CD4-positive, alpha-beta T cell (primary cell): ENCODE measurements around the gene MST1. TPM values are rescaled to one million over a fixed set of nuclear protein-coding genes. Genes with fewer than 3 reads are reported as not detected.

Experiments used
- ATAC-seq: fragments of 200-7000 bp; cut with Tn5 transposase; one replicate; pipeline ENCODE4 v1.10.0; 2022; ENCODE audit warnings: mild to moderate bottlenecking; ENCODE audit not compliant: poor library complexity
- CTCF ChIA-PET: fragments of 350-600 bp; sonication (Branson Sonifier 250); formaldehyde crosslinking; loops from one replicate; lab custom pipeline; 2021; ENCODE audit warnings: antibody characterized with exemption, inconsistent platforms; lab: Charles Lee
- POLR2A ChIA-PET: fragments of 350-600 bp; sonication (Branson Sonifier 250); formaldehyde crosslinking; loops from one replicate; lab custom pipeline; 2021; ENCODE audit warnings: antibody characterized with exemption, inconsistent platforms; lab: Charles Lee
- DNase-seq, 14 experiments: peaks; one replicate each; pipeline ENCODE4 v3.0.0-alpha.2; 2013 to 2020; ENCODE audit warnings: mixed read lengths in 2 of 14
- H3K27ac ChIP-seq, 2 donors: one replicate each; pipeline versions ENCODE4 v1.5.1 to v1.7.0; 2013; ENCODE audit warnings: low read length in 2 of 2, low read depth in 1 of 2, mild to moderate bottlenecking in 1 of 2
- H3K27me3 ChIP-seq, 2 experiments: 1 replicate in 1 of 2; 2 replicates in 1 of 2; pipeline versions ENCODE4 v1.6.1 to v1.7.0; 2013; ENCODE audit warnings: low read length in 2 of 2, control low read depth in 1 of 2, mild to moderate bottlenecking in 1 of 2, moderate library complexity in 1 of 2; ENCODE audit not compliant: insufficient read depth in 2 of 2, control insufficient read depth in 1 of 2
- H3K36me3 ChIP-seq: one replicate; pipeline ENCODE4 v1.6.1; 2013; ENCODE audit warnings: low read length, control low read depth; ENCODE audit not compliant: insufficient read depth
- H3K4me1 ChIP-seq: one replicate; pipeline ENCODE4 v1.6.1; 2013; ENCODE audit warnings: low read length, control low read depth; ENCODE audit not compliant: insufficient read depth
- H3K4me3 ChIP-seq: one replicate; pipeline ENCODE4 v1.5.1; 2013; ENCODE audit warnings: mild to moderate bottlenecking, low read length, moderate library complexity
- H3K9me3 ChIP-seq, 2 experiments: 1 replicate in 1 of 2; 2 replicates in 1 of 2; pipeline versions ENCODE4 v1.6.1 to v1.7.0; 2013; ENCODE audit warnings: low read length in 2 of 2, mild to moderate bottlenecking in 2 of 2, control low read depth in 1 of 2, moderate library complexity in 1 of 2; ENCODE audit not compliant: control insufficient read depth in 1 of 2, insufficient read depth in 1 of 2
- H3K27ac Mint-ChIP-seq: one replicate; pipeline ENCODE4 v1.8.0; 2020; ENCODE audit warnings: mixed read lengths
- H3K27me3 Mint-ChIP-seq: one replicate; pipeline ENCODE4 v1.8.0; 2021; ENCODE audit warnings: mixed read lengths
- H3K36me3 Mint-ChIP-seq: one replicate; pipeline ENCODE4 v1.8.0; 2021; ENCODE audit warnings: low read depth, mixed read lengths
- H3K4me1 Mint-ChIP-seq: one replicate; pipeline ENCODE4 v1.8.0; 2021; ENCODE audit warnings: low read depth, mixed read lengths
- H3K4me3 Mint-ChIP-seq: one replicate; pipeline ENCODE4 v1.8.0; 2020; ENCODE audit warnings: mild to moderate bottlenecking, mixed read lengths
- H3K9me3 Mint-ChIP-seq: one replicate; pipeline ENCODE4 v1.8.0; 2020; ENCODE audit warnings: mixed read lengths
- CTCF ChIP-seq: fragments of 200-600 bp; IDR thresholded peaks from one replicate; pipeline ENCODE4 v1.8.0; 2022; ENCODE audit warnings: antibody characterized with exemption, mild to moderate bottlenecking
- intact Hi-C, 2 experiments: fragments of 100-400 bp; cut with DNase I in 1 of 2; cut with micrococcal nuclease in 1 of 2; formaldehyde crosslinking; loops; one replicate each; pipeline versions ENCODE4 v1.15.1 to v1.9.0; 2023 to 2025; cut with DNase I, micrococcal nuclease
- total RNA-seq, 174 experiments: library from RNA in 2 of 174; stranded (reverse) in 2 of 174; gene quantifications; one replicate each; pipeline ENCODE4 v1.2.3 and lab custom pipeline; 2021 to 2026

The MST1 gene
- total RNA-seq, 2 experiments from 2014 or later, result 7.8 TPM

- Histone ChIP-seq H3K27me3 (no peaks in the 10 kb centered on the region), H3K4me3 (no peak overlapping the region), H3K4me1 (peaks cover 14% of the 10 kb centered on the region), H3K27ac (no peak overlapping the region), H3K36me3 (no peaks in the 10 kb centered on the region), H3K9me3 (no peaks in the 10 kb centered on the region)
- Mint-ChIP-seq H3K27me3 (no peaks in the 10 kb centered on the region), H3K4me1 (peaks cover 21% of the 10 kb centered on the region), H3K27ac (no peak overlapping the region), H3K4me3 (no peak overlapping the region), H3K36me3 (peaks cover 7% of the 10 kb centered on the region), H3K9me3 (no peaks in the 10 kb centered on the region)
- TF ChIP-seq CTCF, result no peak
- ATAC-seq (no peak), DNase-seq (no peak)
- ChIA-PET POLR2A (no interaction called here), CTCF (interaction anchor here (5.0 kb wide), 1 partner anchor 130 kb away, joined by 116 read pairs; no protein-coding TSS in a partner anchor)
- intact Hi-C loops, result no loop called here
Observed at GRCh38 chr3:49669352-49669751, 19.9 kb downstream of the MST1 start.

- Mint-ChIP-seq H3K4me1 (peaks cover 18% of the 10 kb centered on the region), H3K27me3 (no peaks in the 10 kb centered on the region), H3K4me3 (no peak overlapping the region), H3K27ac (no peak overlapping the region), H3K9me3 (no peaks in the 10 kb centered on the region), H3K36me3 (peaks cover 2% of the 10 kb centered on the region)
- no peak overlapping the region for H3K4me3 ChIP-seq
- H3K9me3 ChIP-seq, result no peaks in the 10 kb centered on the region
- ChIA-PET POLR2A (no interaction called here), CTCF (interaction anchor here (5.0 kb wide), 1 partner anchor 129 kb away, joined by 116 read pairs; no protein-coding TSS in a partner anchor)
- TF ChIP-seq CTCF, result no peak
- intact Hi-C loops, result no loop called here
- H3K27ac ChIP-seq, result no peak overlapping the region
- peaks cover 14% of the 10 kb centered on the region for H3K4me1 ChIP-seq
- no peaks in the 10 kb centered on the region for H3K27me3 ChIP-seq
- H3K36me3 ChIP-seq, result no peaks in the 10 kb centered on the region
- DNase-seq, result no peak
- no peak for ATAC-seq
Observed at GRCh38 chr3:49668861-49669260, 20.4 kb downstream of the MST1 start.

- Mint-ChIP-seq H3K4me1 (peaks cover 13% of the 10 kb centered on the region), H3K4me3 (no peak overlapping the region), H3K9me3 (no peaks in the 10 kb centered on the region), H3K36me3 (no peaks in the 10 kb centered on the region), H3K27ac (no peak overlapping the region), H3K27me3 (no peaks in the 10 kb centered on the region)
- H3K36me3 ChIP-seq, result no peaks in the 10 kb centered on the region
- peaks cover 10% of the 10 kb centered on the region for H3K4me1 ChIP-seq
- ATAC-seq (no peak), DNase-seq (no peak)
- ChIA-PET POLR2A (no interaction called here), CTCF (no interaction called here)
- H3K27me3 ChIP-seq, result no peaks in the 10 kb centered on the region
- TF ChIP-seq CTCF, result no peak
- H3K4me3 ChIP-seq, result no peak overlapping the region
- H3K9me3 ChIP-seq, result no peaks in the 10 kb centered on the region
- intact Hi-C loops, result no loop called here
- no peak overlapping the region for H3K27ac ChIP-seq
Observed at GRCh38 chr3:49668414-49668797, 20.9 kb downstream of the MST1 start.
